ENCODE data around the gene GGN. TPM values are rescaled to one million over a fixed set of nuclear protein-coding genes. Genes with fewer than 3 reads are reported as not detected.

Gene GGN
- total and polyA plus RNA-seq, 2 of the 13 experiments (the other 11 are each of a cell fraction or from before 2014, with no cell fraction given) = not detected

DNA sequence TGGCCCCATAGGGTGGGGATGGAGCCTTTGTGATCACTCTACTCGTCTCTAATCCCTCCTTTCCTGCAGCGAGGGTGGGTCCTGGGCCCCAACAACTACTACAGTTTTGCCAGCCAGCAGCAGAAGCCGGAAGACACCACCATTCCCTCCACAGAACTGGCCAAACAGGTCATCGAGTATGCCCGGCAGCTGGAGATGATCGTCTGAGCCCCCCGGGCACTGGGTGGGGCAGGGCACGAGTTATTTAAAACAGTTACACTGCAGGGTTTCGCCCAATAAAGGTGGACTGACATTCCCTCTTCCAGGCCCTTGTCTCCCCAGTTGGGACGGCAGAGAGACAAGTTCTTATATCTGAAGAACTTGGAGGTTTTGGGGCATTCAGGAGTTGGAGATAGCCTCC lies 4.7 kb downstream of the GGN start:
- 97% methylated on average over 5 of the region's 10 CpGs for WGBS (ENCODE audit: low lambda C conversion rate)

More for the DNA sequence above, 4.7 kb downstream of the GGN start:
- TF ChIP-seq NFATC3 (CRISPR knock-in tag; IDR thresholded peaks at IDR 0.05) (no peak), ZNF550 (CRISPR knock-in tag; IDR thresholded peaks at IDR 0.05; ENCODE audit: borderline replicate concordance) (no peak), REPIN1 (CRISPR knock-in tag; IDR thresholded peaks at IDR 0.05; ENCODE audit: borderline replicate concordance, low read depth) (no peak), MAF1 (CRISPR knock-in tag; IDR thresholded peaks at IDR 0.05; ENCODE audit: borderline replicate concordance) (no peak)
- TF ChIP-seq, protein P1, sequence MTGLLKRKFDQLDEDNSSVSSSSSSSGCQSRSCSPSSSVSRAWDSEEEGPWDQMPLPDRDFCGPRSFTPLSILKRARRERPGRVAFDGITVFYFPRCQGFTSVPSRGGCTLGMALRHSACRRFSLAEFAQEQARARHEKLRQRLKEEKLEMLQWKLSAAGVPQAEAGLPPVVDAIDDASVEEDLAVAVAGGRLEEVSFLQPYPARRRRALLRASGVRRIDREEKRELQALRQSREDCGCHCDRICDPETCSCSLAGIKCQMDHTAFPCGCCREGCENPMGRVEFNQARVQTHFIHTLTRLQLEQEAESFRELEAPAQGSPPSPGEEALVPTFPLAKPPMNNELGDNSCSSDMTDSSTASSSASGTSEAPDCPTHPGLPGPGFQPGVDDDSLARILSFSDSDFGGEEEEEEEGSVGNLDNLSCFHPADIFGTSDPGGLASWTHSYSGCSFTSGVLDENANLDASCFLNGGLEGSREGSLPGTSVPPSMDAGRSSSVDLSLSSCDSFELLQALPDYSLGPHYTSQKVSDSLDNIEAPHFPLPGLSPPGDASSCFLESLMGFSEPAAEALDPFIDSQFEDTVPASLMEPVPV (CRISPR knock-in tag; IDR thresholded peaks at IDR 0.05) = no peak
- TF ChIP-seq, protein P2, sequence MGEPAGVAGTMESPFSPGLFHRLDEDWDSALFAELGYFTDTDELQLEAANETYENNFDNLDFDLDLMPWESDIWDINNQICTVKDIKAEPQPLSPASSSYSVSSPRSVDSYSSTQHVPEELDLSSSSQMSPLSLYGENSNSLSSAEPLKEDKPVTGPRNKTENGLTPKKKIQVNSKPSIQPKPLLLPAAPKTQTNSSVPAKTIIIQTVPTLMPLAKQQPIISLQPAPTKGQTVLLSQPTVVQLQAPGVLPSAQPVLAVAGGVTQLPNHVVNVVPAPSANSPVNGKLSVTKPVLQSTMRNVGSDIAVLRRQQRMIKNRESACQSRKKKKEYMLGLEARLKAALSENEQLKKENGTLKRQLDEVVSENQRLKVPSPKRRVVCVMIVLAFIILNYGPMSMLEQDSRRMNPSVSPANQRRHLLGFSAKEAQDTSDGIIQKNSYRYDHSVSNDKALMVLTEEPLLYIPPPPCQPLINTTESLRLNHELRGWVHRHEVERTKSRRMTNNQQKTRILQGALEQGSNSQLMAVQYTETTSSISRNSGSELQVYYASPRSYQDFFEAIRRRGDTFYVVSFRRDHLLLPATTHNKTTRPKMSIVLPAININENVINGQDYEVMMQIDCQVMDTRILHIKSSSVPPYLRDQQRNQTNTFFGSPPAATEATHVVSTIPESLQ (CRISPR knock-in tag; conservative IDR thresholded peaks at IDR 0.05) = no peak
- TF ChIP-seq, protein P3, sequence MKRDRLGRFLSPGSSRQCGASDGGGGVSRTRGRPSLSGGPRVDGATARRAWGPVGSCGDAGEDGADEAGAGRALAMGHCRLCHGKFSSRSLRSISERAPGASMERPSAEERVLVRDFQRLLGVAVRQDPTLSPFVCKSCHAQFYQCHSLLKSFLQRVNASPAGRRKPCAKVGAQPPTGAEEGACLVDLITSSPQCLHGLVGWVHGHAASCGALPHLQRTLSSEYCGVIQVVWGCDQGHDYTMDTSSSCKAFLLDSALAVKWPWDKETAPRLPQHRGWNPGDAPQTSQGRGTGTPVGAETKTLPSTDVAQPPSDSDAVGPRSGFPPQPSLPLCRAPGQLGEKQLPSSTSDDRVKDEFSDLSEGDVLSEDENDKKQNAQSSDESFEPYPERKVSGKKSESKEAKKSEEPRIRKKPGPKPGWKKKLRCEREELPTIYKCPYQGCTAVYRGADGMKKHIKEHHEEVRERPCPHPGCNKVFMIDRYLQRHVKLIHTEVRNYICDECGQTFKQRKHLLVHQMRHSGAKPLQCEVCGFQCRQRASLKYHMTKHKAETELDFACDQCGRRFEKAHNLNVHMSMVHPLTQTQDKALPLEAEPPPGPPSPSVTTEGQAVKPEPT (CRISPR knock-in tag; IDR thresholded peaks at IDR 0.05; ENCODE audit: low read depth) = no peak
- TF ChIP-seq, protein P4, sequence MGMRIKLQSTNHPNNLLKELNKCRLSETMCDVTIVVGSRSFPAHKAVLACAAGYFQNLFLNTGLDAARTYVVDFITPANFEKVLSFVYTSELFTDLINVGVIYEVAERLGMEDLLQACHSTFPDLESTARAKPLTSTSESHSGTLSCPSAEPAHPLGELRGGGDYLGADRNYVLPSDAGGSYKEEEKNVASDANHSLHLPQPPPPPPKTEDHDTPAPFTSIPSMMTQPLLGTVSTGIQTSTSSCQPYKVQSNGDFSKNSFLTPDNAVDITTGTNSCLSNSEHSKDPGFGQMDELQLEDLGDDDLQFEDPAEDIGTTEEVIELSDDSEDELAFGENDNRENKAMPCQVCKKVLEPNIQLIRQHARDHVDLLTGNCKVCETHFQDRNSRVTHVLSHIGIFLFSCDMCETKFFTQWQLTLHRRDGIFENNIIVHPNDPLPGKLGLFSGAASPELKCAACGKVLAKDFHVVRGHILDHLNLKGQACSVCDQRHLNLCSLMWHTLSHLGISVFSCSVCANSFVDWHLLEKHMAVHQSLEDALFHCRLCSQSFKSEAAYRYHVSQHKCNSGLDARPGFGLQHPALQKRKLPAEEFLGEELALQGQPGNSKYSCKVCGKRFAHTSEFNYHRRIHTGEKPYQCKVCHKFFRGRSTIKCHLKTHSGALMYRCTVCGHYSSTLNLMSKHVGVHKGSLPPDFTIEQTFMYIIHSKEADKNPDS (CRISPR knock-in tag; IDR thresholded peaks at IDR 0.05) = no peak
- TF ChIP-seq, protein P5, sequence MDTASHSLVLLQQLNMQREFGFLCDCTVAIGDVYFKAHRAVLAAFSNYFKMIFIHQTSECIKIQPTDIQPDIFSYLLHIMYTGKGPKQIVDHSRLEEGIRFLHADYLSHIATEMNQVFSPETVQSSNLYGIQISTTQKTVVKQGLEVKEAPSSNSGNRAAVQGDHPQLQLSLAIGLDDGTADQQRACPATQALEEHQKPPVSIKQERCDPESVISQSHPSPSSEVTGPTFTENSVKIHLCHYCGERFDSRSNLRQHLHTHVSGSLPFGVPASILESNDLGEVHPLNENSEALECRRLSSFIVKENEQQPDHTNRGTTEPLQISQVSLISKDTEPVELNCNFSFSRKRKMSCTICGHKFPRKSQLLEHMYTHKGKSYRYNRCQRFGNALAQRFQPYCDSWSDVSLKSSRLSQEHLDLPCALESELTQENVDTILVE (CRISPR knock-in tag; IDR thresholded peaks at IDR 0.05) = no peak
- Histone ChIP-seq H3K4me1 (ENCODE audit: insufficient read depth, low read length) (peaks cover 7% of the 10 kb centered on the region), H2AFZ (ENCODE audit: low read length) (no peak overlapping the region), H3K79me2 (ENCODE audit: insufficient read depth, low read length) (no peaks in the 10 kb centered on the region), H3K36me3 (replicated peaks in 1 of 2; ENCODE audit: control insufficient read depth in 1 of 2, insufficient read depth in 2 of 2, low read length in 2 of 2) (peaks cover 22 to 44% of the 10 kb centered on the region in 2 experiments), H3K27me3 (ENCODE audit: control insufficient read depth in 1 of 2, insufficient read depth in 2 of 2, low read length in 2 of 2) (peaks cover 0 to 3% of the 10 kb centered on the region in 2 experiments; a peak in 1 of 5 replicates), H3K27ac (ENCODE audit: extremely low read length, insufficient read depth, low read length) (no peak overlapping the region), H3K9me3 (ENCODE audit: low read length) (no peaks in the 10 kb centered on the region), H4K20me1 (ENCODE audit: insufficient read depth, low read length) (peaks cover 4% of the 10 kb centered on the region; the same call in 1 of the 2 replicates), H3K9ac (ENCODE audit: insufficient read depth, low read depth, low read length) (no peak overlapping the region), H3K4me3 (replicated peaks in 1 of 3; ENCODE audit: insufficient read depth in 1 of 3, low read depth in 2 of 3, low read length in 3 of 3) (no peak overlapping the region), H3K4me2 (ENCODE audit: low read depth, low read length) (no peak overlapping the region)
- ChIA-PET POLR2A (no interaction called here), CTCF (ENCODE audit: low intra/inter-chr PET ratio, low total read pairs) (no interaction called here)
- in situ Hi-C loops (cut with HindIII; ENCODE audit: extremely low pct_ligation_motif_present, low pct_unique_long_range_greater_than_20kb) = no loop called here
- no peak for ATAC-seq
- DNase-seq (ENCODE audit: low spot score) = no peak
- BruUV-seq (replicated peaks) = no TSS peak
- intact Hi-C loops (cut with micrococcal nuclease; ENCODE audit: unreplicated experiment) = no loop called here
- no peak for FAIRE-seq
